BLaER1 treated with 17β-estradiol and CSF1 and Interleukin-3, amounts not matched to agents 10 nM and 100 nM (cell line): Measurements from ENCODE around the gene FIGNL2.

Experiments
- H3K27ac ChIP-seq, 11 experiments: shearing (Covaris generic); formaldehyde crosslinking; 2 replicates each; pipeline ENCODE4 v1.8.1; 2022
- H3K27me3 ChIP-seq, 11 experiments: shearing (Covaris generic); formaldehyde crosslinking; 2 replicates each; pipeline ENCODE4 v1.8.1; 2022
- H3K36me3 ChIP-seq, 11 experiments: shearing (Covaris generic); formaldehyde crosslinking; 2 replicates each; pipeline ENCODE4 v1.8.1; 2022
- H3K4me1 ChIP-seq, 10 experiments: shearing (Covaris generic); formaldehyde crosslinking; 2 replicates each; pipeline ENCODE4 v1.8.1; 2022
- H3K4me2 ChIP-seq, 11 experiments: shearing (Covaris generic); formaldehyde crosslinking; 2 replicates each; pipeline ENCODE4 v1.8.1; 2022
- H3K4me3 ChIP-seq, 10 experiments: shearing (Covaris generic); formaldehyde crosslinking; 2 replicates each; pipeline ENCODE4 v1.8.1; 2022
- H3K9ac ChIP-seq, 11 experiments: shearing (Covaris generic); formaldehyde crosslinking; 2 replicates each; pipeline ENCODE4 v1.8.1; 2022
- H3K9me3 ChIP-seq, 11 experiments: shearing (Covaris generic); formaldehyde crosslinking; replicated peaks in 1 of 11; 2 replicates each; pipeline ENCODE4 v1.8.1; 2022
- H4K20me1 ChIP-seq, 11 experiments: shearing (Covaris generic); formaldehyde crosslinking; 2 replicates each; pipeline ENCODE4 v1.8.1; 2022
- Cebpa-rat ChIP-seq, 11 experiments: shearing (Covaris generic); IDR thresholded peaks; 2 replicates each; pipeline ENCODE4 v1.8.1; 2022

The FIGNL2 gene, protein sequence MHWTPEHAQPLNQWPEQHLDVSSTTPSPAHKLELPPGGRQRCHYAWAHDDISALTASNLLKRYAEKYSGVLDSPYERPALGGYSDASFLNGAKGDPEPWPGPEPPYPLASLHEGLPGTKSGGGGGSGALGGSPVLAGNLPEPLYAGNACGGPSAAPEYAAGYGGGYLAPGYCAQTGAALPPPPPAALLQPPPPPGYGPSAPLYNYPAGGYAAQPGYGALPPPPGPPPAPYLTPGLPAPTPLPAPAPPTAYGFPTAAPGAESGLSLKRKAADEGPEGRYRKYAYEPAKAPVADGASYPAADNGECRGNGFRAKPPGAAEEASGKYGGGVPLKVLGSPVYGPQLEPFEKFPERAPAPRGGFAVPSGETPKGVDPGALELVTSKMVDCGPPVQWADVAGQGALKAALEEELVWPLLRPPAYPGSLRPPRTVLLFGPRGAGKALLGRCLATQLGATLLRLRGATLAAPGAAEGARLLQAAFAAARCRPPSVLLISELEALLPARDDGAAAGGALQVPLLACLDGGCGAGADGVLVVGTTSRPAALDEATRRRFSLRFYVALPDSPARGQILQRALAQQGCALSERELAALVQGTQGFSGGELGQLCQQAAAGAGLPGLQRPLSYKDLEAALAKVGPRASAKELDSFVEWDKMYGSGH

GRCh38 chr12:51848326-51848727, at the start of gene FIGNL2:
FIGNL2 (minus strand) TSS chr12:51848718; CDS start chr12:51822413, 26,305 bp downstream.
- H3K9me3 ChIP-seq = no peaks in the 10 kb centered on the region
- H3K4me1 ChIP-seq = peaks cover 40 to 84% (median 63%) of the 10 kb centered on the region in 10 experiments
- no peak for TF ChIP-seq Cebpa-rat (IDR thresholded peaks at IDR 0.05)
- H4K20me1 ChIP-seq = no peaks in the 10 kb centered on the region; a peak in 1 of 22 replicates
- peaks cover 23 to 38% (median 32%) of the 10 kb centered on the region in 11 experiments for H3K27me3 ChIP-seq
- H3K27ac ChIP-seq = no peak within 1 kb of the TSS
- H3K4me2 ChIP-seq = peak within 1 kb of the TSS; percentile 32 to 100 (median 98)
- peak within 1 kb of the TSS in 7 of 10 experiments; percentile 24 to 75 (median 58); a peak in 10 of 20 replicates for H3K4me3 ChIP-seq
- peak within 1 kb of the TSS in 3 of 11 experiments; percentile 29 to 38 (median 36); a peak in 5 of 22 replicates for H3K9ac ChIP-seq
- no peaks in the 10 kb centered on the region for H3K36me3 ChIP-seq

DNA sequence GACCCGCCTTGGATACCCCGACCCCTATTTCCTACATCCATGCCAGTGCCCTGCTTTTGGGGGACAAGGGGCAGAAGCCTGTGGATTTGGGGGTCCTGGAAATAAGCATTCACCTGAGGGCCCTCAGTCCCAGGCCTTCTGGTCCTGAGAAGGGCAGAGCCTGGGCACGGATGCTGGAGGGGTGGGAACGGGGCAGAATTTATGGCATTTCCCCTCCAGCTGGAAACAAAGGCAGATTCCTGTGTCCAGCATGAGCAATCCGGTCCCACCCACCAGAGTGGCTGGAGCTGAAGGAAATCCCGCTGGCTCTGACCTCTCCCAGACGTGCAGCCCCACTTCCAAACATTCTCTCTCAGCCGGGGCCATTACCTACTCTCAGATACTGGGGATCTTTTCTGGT, 48.7 kb upstream of the FIGNL2 start:
- peak overlapping the region in 2 of 11 experiments; percentile 12 to 46; a peak in 2 of 22 replicates for H3K27ac ChIP-seq
- H3K27me3 ChIP-seq = no peaks in the 10 kb centered on the region
- no peaks in the 10 kb centered on the region for H4K20me1 ChIP-seq
- TF ChIP-seq Cebpa-rat (IDR thresholded peaks at IDR 0.05) = no peak
- H3K4me3 ChIP-seq = no peak overlapping the region
- H3K4me1 ChIP-seq = peaks cover 12 to 94% (median 48%) of the 10 kb centered on the region in 10 experiments
- no peak overlapping the region for H3K9ac ChIP-seq
- no peaks in the 10 kb centered on the region for H3K9me3 ChIP-seq
- no peaks in the 10 kb centered on the region for H3K36me3 ChIP-seq
- peak overlapping the region in 5 of 11 experiments; percentile 33 to 82 (median 46); a peak in 8 of 22 replicates for H3K4me2 ChIP-seq

GRCh38 chr12:51896236-51896635, 47.7 kb upstream of the FIGNL2 start:
- peak overlapping the region in 5 of 11 experiments; percentile 35 to 64 (median 43); a peak in 8 of 22 replicates for H3K4me2 ChIP-seq
- no peaks in the 10 kb centered on the region for H3K9me3 ChIP-seq
- H3K27ac ChIP-seq = peak overlapping the region in 7 of 11 experiments; percentile 13 to 46 (median 30); a peak in 7 of 22 replicates
- no peak overlapping the region for H3K9ac ChIP-seq
- no peaks in the 10 kb centered on the region for H3K36me3 ChIP-seq
- H4K20me1 ChIP-seq = no peaks in the 10 kb centered on the region
- peaks cover 13 to 96% (median 49%) of the 10 kb centered on the region in 10 experiments for H3K4me1 ChIP-seq
- H3K4me3 ChIP-seq = no peak overlapping the region
- TF ChIP-seq Cebpa-rat (IDR thresholded peaks at IDR 0.05) = no peak
- H3K27me3 ChIP-seq = no peaks in the 10 kb centered on the region

DNA sequence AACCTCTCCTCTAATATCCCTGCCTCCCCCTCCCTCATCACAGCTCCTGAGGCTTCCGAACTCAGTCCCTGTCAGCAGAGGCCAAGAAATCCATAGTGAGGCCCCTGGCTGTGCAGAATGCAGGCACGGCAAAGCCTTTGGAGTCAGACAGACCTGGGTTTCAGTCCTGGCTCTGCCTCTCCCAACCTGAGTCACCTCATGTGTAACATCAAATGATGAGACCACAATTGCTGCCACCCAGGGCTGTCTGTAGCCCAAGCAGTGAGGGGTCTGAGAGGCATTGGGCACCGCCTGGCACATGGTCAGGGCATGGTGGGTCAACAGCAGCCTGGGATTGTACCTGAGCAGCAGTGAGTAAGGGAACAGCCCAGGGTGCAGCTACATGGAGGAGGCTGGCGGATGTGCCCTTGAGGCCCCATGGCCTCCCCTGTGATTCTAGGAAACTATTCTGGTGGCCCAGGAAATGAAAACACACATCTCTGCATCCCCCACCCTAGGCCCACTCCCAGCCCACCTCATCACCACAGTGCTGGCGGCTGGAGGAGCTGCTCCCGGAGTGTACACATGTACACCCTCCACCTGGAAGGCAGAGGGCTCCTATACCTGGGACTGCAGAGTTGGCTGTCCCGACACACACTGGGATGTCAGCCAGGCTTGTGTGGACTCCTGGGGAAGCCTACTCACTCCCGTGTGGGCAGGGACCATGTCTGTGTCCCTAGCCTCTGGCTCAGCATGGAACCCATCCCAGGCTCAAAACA, 47.0 kb upstream of the FIGNL2 start:
- Histone ChIP-seq H3K9ac (peak overlapping the region in 6 of 11 experiments; percentile 6 to 43 (median 18); a peak in 7 of 22 replicates), H3K4me3 (no peak overlapping the region), H4K20me1 (no peaks in the 10 kb centered on the region), H3K4me2 (peak overlapping the region in 5 of 11 experiments; percentile 35 to 64 (median 43); a peak in 10 of 22 replicates), H3K4me1 (peaks cover 16 to 96% (median 53%) of the 10 kb centered on the region in 10 experiments), H3K9me3 (no peaks in the 10 kb centered on the region), H3K27ac (peak overlapping the region in 7 of 11 experiments; percentile 18 to 47 (median 35); a peak in 11 of 22 replicates), H3K27me3 (no peaks in the 10 kb centered on the region), H3K36me3 (no peaks in the 10 kb centered on the region)
- TF ChIP-seq Cebpa-rat (IDR thresholded peaks at IDR 0.05) = no peak

GRCh38 chr12:51893786-51894185, 45.3 kb upstream of the FIGNL2 start:
- H3K4me2 ChIP-seq = no peak overlapping the region
- no peaks in the 10 kb centered on the region for H3K9me3 ChIP-seq
- H3K4me3 ChIP-seq = no peak overlapping the region
- 0 out of 22 replicates have a peak overlapping the region, but pooled peaks of 1 of the 11 experiments have one; percentile 3 for H3K27ac ChIP-seq
- TF ChIP-seq Cebpa-rat (IDR thresholded peaks at IDR 0.05) = no peak
- no peaks in the 10 kb centered on the region for H4K20me1 ChIP-seq
- peaks cover 24 to 96% (median 61%) of the 10 kb centered on the region in 10 experiments for H3K4me1 ChIP-seq
- H3K27me3 ChIP-seq = no peaks in the 10 kb centered on the region
- H3K9ac ChIP-seq = no peak overlapping the region; a peak in 1 of 22 replicates
- H3K36me3 ChIP-seq = no peaks in the 10 kb centered on the region

DNA sequence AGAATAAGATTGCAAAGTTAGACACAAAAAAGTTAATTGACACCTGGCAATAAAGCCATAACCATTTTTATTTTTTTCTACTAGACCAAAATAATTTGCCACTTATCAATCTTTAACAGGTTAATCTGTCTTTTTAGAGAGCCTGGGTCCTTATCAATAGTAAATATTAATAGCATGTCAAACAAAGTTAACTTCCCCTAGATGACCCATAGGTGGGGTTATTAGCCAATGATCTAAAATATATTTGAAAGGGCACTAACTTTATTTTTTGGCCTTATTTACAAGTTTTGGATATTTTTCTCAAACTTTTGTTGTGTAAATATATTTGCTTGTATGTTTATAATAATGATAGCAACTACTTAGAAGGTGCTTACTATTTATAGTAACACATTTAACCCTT, 43.3 kb upstream of the FIGNL2 start:
- H3K27me3 ChIP-seq = no peaks in the 10 kb centered on the region
- H3K9ac ChIP-seq = no peak overlapping the region
- no peaks in the 10 kb centered on the region for H4K20me1 ChIP-seq
- no peak overlapping the region for H3K27ac ChIP-seq
- no peak for TF ChIP-seq Cebpa-rat (IDR thresholded peaks at IDR 0.05)
- H3K4me3 ChIP-seq = no peak overlapping the region
- H3K9me3 ChIP-seq = no peaks in the 10 kb centered on the region
- H3K4me2 ChIP-seq = no peak overlapping the region
- no peaks in the 10 kb centered on the region for H3K36me3 ChIP-seq
- H3K4me1 ChIP-seq = peaks cover 31 to 96% (median 64%) of the 10 kb centered on the region in 10 experiments

DNA sequence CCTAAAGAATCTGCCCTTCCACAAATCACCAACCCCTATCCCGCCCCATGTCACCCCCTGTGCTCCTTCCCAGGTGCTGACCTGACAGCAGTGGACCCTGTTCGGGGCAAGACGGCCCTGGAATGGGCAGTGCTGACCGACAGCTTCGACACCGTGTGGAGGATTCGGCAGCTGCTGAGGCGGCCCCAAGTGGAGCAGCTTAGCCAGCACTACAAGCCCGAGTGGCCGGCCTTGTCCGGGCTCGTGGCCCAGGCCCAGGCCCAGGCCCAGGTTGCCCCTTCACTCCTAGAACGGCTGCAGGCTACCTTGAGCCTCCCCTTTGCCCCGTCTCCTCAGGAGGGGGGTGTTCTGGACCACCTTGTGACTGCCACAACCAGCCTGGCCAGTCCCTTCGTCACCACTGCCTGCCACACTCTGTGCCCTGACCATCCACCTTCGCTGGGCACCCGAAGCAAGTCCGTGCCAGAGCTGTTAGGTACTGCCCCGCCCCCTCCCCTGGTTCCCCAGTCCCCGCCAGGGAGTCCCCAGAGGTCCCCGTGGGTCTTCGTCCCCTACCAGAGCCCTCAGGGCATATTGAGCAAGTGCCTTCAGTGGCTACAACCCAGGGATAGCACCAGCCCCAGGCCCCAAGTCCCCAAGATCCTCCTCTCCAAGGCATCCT, 42.1 kb upstream of the FIGNL2 start:
- Histone ChIP-seq H3K36me3 (no peaks in the 10 kb centered on the region), H3K9ac (peak overlapping the region; percentile 23 to 77 (median 50); a peak in 16 of 22 replicates), H3K27ac (peak overlapping the region in 10 of 11 experiments; percentile 4 to 96 (median 91); a peak in 19 of 22 replicates), H4K20me1 (no peaks in the 10 kb centered on the region), H3K4me3 (no peak overlapping the region), H3K4me1 (peaks cover 43 to 94% (median 67%) of the 10 kb centered on the region in 10 experiments), H3K4me2 (peak overlapping the region; percentile 13 to 95 (median 85); a peak in 20 of 22 replicates), H3K9me3 (peaks cover 0 to under 1% (median 0%) of the 10 kb centered on the region in 11 experiments; a peak in 2 of 22 replicates), H3K27me3 (no peaks in the 10 kb centered on the region)
- TF ChIP-seq Cebpa-rat (IDR thresholded peaks at IDR 0.05) = no peak

DNA sequence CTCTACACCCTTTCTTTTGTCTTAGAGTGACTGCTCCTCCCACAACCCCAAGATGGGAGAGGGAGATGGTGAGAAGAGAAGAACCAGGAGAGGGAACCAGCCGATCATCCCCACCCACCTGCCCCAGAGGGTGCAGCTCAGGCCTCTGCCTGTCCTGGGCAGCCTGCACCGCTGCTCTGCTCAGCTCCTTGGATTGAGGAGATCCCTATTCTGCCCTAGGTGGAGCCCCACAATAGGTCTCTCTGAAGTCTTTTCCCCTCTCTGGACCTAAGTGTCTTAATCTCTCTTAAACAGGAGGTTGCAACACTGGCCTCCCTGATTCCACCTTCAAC, 41.6 kb upstream of the FIGNL2 start:
- TF ChIP-seq Cebpa-rat (IDR thresholded peaks at IDR 0.05) = no peak
- Histone ChIP-seq H4K20me1 (no peaks in the 10 kb centered on the region), H3K27ac (peak overlapping the region; percentile 7 to 96 (median 91); a peak in 19 of 22 replicates), H3K4me2 (peak overlapping the region; percentile 44 to 95 (median 85)), H3K4me1 (peaks cover 49 to 94% (median 68%) of the 10 kb centered on the region in 10 experiments), H3K27me3 (no peaks in the 10 kb centered on the region), H3K36me3 (peaks cover 0 to 4% (median 2%) of the 10 kb centered on the region in 11 experiments; a peak in 8 of 22 replicates), H3K9ac (peak overlapping the region; percentile 20 to 77 (median 49); a peak in 15 of 22 replicates), H3K9me3 (peaks cover 4 to 5% (median 4%) of the 10 kb centered on the region in 11 experiments), H3K4me3 (no peak overlapping the region)
